GM12864 (cell line): Measurements from ENCODE around the gene LHX1.

ENCODE experiments used
- DNase-seq: peaks from one replicate; pipeline ENCODE4 v3.0.0-alpha.2; 2011; ENCODE audit warnings: low read depth
- H3K4me3 ChIP-seq: 2 replicates; pipeline ENCODE4 v1.5.1; 2011; ENCODE audit warnings: mild to moderate bottlenecking, low read depth, low read length, control low read depth
- CTCF ChIP-seq: IDR thresholded peaks from 2 replicates; pipeline ENCODE4 v1.5.1; 2011; ENCODE audit warnings: low read depth, mild to moderate bottlenecking, moderate library complexity, low read length, control low read depth, inconsistent platforms; ENCODE audit errors: missing control alignments

LHX1 gene

GRCh38 chr17:36939802-36940312, 2.6 kb downstream of the LHX1 start:
- TF ChIP-seq CTCF, result no peak
- no peak for DNase-seq
- no peak overlapping the region for H3K4me3 ChIP-seq

GRCh38 chr17:36940313-36941264, 3.3 kb downstream of the LHX1 start:
- no peak for DNase-seq
- no peak overlapping the region for H3K4me3 ChIP-seq
- TF ChIP-seq CTCF, result no peak

- no peak for DNase-seq
- no peak overlapping the region for H3K4me3 ChIP-seq
Observed at GRCh38 chr17:36941265-36942010, 4.2 kb downstream of the LHX1 start.

GRCh38 chr17:36942019-36942599, 4.8 kb downstream of the LHX1 start:
- no peak for TF ChIP-seq CTCF
- H3K4me3 ChIP-seq, result no peak overlapping the region
- DNase-seq, result no peak

More at GRCh38 chr17:36941265-36942010, 4.2 kb downstream of the LHX1 start:
- no peak for TF ChIP-seq CTCF

GRCh38 chr17:36942631-36943125, 5.4 kb downstream of the LHX1 start:
- DNase-seq, result no peak
- H3K4me3 ChIP-seq, result no peak overlapping the region
- TF ChIP-seq CTCF, result no peak

- no peak for DNase-seq
- no peak for TF ChIP-seq CTCF
- H3K4me3 ChIP-seq, result no peak overlapping the region
Observed at GRCh38 chr17:36943250-36944191, 6.2 kb downstream of the LHX1 start.
